GM21723 (cell line): Measurements from ENCODE around the gene TMEM132A.

Source experiments
- ATAC-seq: cut with Tn5 transposase; IDR thresholded peaks from one replicate; pipeline ENCODE4 v1.9.1; 2021; ENCODE audit warnings: mild to moderate bottlenecking, moderate library complexity; ENCODE audit not compliant: unreplicated experiment

Gene TMEM132A

DNA sequence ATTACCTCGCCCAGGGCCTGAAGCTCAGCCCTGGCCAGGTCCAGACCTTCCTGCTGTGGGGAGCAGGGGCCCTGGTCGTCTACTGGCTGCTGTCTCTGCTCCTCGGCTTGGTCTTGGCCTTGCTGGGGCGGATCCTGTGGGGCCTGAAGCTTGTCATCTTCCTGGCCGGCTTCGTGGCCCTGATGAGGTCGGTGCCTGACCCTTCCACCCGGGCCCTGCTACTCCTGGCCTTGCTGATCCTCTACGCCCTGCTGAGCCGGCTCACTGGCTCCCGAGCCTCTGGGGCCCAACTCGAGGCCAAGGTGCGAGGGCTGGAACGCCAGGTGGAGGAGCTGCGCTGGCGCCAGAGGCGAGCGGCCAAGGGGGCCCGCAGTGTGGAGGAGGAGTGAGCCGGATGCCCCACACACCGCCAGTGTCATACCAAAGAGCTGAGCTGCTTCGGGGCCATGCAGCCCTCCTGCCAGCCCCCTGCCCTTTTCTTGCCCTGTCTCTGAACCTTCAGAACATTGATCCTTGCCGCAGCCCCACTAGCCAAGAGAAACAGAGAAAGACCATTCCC, 2.4 kb upstream of the TMEM132A start:
- no peak for ATAC-seq

DNA sequence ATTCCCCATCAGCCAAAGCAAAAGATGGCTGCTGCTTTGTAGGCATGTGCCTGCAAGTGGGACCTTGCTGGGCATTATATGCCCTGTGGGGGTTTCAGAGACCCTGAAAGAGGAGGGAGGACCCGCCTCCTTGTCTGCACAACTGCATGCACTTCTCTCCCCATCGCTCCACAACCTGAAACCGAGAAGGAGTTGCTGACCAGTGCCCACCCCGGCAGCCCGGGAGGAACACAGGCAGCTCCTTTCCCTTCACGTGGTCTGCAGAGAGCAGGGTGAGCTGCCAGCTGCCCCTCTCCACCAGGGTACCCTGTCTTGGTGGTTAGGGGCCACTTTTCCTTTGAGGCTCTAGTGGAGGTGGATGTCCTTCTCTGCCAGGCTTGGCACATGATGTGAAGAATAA, 1.4 kb upstream of the TMEM132A start:
- ATAC-seq, result no peak

DNA sequence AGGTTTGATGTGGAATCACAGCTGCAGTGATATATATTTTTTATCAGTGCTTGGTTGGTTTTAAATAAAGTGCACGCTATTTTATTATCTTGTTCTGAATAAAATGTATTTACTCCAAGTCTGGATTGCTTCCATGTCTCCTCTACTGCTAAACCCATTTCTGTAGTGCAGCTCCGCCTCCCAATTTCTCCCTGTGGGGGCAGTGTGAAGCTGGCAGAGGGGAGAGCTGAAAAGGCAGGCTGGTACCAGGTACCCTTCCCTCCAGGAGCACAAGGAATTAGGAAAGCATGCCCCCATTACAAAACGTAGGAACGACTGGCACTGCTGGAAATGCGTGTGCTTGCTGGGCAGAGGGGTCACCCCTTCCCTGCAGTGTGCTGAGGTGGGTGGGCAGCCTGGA, 934 bp upstream of the TMEM132A start:
- no peak for ATAC-seq

DNA sequence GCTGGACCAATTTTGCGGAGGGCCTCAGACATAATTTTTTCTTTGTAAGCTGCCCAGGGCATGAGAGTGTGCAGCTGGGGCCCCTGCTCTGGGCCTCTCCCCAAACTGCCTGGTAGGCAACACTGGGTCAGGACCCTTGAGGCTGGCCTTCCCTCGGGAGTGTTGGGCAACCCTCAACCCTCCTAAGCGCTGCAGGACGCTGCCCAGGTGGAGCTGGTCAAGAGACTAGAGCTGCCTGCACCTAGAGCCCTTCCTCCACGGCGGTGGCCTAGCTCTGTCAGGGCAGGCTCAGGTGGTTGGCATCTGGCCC, 505 bp upstream of the TMEM132A start:
- no peak for ATAC-seq

DNA sequence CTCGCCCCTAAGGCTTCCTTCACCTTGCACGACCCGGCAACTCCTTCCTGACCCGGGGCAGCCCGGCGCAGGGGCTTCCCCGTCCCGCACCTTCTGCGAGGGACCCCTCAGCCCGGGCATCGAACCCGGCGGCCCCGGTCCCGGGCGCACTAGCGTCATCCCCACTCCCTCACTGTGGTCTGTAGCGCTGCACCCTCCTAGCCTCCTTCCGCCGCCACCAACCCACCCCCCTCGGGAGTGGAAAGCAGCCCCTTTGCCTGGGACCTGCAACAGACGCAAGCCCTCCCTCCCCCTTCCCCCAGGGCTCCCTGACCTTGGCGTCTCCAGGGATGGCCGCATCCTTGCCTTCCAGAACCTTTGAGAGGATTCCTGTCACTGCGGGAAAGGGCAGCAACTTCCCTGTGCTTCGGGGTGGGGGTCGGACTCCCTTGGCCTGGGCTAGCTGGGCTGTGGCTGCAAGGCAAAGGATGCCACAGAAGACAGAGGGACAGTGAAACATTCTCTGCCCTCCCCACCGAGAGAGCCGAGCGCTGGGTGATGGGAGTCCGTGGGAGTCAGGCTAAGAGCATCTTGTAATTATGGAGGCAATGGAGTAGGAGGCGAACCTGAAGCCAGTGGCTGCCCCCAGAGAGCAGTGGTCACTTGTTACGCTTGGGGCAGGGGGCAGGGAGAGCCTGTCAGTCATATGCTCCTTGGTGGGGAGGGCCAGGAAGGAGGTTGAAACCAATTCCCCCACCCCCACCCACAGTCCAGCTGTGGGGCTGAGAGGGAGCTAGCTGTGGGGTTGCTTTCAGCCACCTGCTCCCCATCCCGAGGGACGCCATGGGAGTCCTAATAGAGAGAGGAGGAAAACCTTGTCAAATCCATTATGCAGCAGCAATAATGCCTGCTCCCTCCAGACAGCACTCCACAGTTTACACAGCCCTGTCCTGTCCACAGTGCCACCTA, 920 bp downstream of the TMEM132A start:
- ATAC-seq, result no peak

DNA sequence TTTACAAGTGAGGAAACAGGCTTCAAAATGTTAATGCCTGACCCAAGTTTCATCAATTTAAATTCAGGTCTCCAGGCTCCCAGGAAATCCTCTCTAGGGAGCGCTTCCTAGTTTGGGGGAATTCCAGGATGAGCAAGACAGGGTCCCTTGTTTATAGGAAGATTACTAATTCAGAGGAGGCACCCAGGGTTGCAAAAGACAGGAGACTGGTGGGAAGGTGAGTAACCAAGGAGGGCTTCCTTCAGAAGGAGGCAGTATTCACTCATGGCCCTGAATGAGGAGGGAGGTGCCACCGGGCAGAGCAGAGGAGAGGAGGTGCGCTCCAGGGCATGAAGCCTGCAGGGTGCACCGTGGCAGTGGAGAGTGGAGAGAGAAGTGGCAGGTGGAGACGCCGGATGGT, 1.6 kb downstream of the TMEM132A start:
- no peak for ATAC-seq

DNA sequence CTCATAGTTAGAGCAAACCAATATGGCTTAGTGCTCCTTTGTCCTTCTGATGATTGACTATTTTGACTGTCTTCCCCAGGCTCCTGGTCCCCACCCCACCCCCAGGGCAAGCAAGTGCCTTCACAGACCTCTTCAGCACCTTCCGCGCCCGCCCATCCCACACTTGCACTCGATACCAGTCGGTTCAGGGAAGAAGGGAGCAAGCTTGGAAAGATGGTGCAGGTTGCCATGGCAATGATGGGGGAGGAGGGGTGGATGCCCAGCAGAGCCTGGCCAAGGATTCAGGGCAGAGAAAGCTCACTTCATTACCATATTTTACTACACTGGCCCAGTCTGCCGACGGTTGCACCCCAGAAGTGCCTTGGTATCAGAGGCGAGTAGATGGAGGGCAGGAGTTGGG, 2.2 kb downstream of the TMEM132A start:
- ATAC-seq, result no peak

DNA sequence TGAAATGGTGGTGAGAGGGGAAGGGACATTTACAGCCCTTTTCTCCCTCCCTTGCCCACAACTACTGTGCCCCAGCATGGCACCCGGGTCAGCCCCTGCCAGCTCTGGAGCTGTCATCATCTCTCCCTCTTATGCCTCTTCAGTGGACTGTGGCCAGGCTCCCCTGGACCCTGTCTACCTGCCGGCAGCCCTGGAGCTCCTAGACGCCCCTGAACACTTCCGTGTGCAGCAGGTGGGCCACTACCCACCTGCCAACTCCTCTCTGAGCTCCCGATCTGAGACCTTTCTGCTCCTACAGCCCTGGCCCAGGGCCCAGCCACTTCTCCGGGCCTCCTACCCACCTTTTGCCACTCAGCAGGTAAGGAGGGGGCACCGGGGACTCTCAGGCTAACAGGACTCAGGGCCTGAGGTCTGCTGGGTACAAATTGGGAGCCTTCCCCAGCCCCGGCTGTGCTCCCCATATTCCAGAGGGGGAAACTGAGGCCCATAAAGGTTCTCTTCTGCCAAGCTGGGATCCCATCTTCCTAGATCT, 2.9 kb downstream of the TMEM132A start:
- no peak for ATAC-seq

DNA sequence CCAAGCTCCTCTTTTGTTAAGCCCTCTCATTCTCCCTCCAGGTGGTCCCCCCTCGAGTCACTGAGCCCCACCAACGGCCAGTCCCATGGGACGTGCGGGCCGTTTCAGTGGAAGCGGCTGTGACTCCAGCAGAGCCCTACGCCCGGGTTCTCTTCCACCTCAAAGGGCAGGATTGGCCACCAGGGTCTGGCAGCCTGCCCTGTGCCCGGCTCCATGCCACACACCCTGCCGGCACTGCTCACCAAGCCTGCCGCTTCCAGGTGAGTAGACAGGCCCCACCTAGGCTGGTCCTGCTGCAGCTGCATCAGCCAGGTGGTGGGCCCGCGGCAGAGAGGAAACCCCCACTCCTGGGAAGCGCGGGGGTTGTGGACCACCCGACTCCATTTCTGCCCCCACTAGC, 3.3 kb downstream of the TMEM132A start:
- ATAC-seq, result no peak

DNA sequence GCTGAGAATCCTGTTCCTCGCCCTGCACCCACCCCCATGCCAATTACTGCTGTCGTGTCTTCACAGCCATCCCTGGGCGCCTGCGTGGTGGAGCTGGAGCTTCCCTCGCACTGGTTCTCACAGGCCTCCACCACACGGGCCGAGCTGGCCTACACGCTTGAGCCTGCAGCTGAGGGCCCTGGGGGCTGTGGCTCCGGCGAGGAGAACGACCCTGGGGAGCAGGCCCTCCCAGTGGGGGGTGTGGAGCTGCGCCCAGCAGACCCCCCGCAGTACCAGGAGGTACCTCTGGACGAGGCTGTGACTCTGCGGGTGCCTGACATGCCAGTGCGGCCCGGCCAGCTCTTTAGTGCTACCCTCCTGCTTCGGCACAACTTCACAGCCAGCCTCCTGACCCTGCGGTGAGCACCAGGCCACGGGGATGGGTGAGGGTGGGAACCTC, 4.3 kb downstream of the TMEM132A start:
- ATAC-seq, result no peak

DNA sequence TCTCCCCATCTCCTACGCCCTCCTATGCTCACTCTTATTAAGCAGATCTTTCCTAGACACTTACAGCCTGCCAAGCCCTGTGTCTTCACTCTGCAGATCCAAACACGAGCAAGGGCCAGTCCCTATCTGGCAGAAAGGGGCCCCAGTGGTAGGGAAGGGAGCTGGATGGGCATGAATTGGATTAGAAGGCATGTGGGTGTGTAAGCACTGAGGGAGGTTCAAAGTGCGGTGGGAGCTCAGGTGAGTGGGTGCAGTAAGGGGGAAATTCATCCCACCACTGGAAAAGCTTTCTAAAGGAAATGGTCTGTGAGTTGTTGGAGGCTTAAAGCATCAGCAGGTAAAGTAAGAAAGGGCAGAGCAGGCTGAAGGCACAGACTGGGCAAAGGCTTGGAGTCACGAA, 5.5 kb downstream of the TMEM132A start:
- no peak for ATAC-seq

DNA sequence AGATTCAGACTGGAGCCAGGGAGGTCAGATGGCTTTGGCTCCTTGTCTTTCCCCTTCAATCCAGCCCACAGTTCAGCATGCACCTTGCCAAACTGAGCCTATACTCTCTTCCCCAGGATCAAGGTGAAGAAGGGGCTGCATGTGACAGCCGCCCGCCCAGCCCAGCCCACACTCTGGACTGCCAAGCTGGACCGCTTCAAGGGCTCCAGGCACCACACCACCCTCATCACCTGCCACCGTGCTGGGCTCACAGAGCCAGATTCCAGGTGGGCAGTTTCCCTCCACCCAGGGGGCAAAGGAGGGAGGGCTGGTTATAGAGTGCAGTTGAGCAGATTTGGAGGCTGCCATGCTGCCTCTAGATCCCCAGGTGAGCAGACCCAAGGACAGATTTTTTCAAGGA, 6.1 kb downstream of the TMEM132A start:
- no peak for ATAC-seq

DNA sequence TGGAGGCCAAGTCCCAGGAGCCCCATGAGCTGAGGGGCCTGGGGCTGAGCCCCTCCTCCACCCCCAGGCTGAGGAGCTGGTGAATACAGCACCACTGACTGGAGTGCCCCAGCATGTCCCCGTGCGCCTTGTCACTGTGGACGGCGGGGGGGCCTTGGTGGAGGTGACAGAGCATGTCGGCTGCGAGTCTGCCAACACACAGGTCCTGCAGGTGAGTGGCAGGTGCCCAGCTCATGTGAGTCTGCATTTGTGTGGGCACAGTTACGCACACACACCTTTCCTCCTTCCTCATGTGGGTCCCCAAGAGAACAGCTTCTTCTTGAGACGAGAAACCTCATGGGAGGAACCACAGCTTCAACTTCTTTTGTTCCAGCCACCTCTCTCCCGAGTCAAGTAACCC, 7.7 kb downstream of the TMEM132A start:
- no peak for ATAC-seq

DNA sequence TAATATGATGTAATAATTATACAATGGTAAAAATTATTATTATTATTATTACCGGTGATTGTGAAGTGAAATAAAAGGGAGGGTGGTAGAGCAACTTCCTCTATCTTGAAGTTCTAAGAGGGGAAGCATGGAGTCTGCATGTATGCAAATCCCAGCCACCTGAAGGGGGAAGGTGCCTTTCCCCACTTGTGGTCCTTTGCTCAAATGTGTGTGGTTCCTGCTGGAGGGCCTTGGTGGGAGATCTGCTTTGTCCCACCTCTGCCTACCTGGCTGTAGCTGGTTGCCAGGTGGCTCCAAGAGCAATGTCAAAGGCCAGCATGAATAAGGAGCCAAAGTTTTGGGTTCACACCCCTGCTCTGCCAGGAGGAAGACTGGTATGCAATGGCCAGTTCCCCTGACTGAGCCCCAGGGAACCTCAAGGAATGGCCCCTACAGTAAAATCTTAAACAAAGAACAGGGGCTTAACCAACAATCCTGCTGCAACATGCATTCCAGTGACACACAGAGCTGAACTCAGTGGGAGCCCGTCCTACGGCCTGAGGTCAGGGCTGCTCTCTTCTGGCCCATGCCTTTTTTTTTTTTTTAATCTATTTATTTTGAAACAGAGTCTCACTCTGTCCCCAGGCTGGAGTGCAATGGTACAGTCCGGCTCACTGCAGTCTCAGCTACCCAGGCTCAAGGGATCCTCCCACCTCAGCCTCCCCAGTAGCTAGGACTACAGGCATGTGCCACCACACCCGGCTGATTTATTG, 8.5 kb downstream of the TMEM132A start:
- no peak for ATAC-seq

DNA sequence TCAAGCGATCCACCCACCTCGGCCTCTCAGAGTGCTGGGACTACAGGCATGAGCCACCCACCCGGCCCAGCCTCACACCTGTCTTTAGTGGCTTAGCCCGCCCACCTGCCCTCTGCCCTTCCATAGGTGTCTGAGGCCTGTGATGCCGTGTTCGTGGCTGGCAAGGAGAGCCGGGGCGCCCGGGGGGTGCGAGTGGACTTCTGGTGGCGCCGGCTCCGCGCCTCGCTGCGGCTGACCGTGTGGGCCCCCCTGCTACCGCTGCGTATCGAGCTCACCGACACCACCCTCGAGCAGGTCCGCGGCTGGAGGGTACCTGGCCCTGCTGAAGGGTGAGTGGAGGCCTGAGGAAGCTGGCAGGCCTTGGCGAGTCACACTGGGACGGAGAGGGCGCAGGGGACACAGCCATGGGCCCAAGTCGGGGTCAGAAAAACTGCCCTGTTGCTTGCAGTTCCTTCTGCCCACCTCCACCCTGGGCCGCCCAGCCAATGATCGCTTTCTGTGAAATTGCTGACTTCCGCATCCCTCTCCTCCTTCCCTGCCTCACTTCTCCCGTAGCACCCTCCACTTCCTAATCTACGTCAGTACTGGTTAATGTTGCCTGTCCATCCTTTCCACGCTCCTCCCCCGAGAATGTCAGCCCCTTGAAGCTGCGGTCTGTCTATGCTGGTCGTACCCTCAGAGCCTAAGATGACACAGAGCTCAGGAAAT, 9.3 kb downstream of the TMEM132A start:
- no peak for ATAC-seq

DNA sequence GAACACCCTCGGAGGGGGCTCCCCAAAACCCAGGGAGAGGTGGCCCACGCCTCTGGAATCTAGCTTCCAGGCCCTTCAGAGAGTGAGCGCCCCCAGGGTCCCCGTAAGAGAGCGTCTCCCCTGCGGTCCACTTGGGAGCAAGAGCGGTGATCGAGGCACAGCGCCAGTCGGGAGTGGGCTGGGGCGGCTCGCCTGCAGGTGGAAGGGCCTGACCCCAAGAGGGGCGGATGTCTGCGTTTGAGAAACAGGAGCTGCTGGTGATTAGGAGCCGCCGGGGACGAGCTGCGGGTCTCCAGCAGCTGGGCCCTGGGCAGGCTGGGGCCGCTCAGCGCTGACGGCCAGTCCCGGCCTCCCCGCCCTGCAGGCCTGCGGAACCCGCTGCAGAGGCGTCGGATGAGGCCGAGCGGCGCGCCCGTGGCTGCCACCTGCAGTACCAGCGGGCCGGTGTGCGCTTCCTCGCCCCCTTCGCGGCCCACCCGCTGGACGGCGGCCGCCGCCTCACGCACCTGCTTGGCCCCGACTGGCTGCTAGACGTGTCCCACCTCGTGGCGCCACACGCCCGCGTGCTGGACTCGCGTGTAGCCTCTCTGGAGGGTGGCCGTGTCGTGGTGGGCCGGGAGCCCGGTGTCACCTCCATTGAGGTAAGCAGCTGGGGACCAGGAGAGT, 10.0 kb downstream of the TMEM132A start:
- no peak for ATAC-seq

DNA sequence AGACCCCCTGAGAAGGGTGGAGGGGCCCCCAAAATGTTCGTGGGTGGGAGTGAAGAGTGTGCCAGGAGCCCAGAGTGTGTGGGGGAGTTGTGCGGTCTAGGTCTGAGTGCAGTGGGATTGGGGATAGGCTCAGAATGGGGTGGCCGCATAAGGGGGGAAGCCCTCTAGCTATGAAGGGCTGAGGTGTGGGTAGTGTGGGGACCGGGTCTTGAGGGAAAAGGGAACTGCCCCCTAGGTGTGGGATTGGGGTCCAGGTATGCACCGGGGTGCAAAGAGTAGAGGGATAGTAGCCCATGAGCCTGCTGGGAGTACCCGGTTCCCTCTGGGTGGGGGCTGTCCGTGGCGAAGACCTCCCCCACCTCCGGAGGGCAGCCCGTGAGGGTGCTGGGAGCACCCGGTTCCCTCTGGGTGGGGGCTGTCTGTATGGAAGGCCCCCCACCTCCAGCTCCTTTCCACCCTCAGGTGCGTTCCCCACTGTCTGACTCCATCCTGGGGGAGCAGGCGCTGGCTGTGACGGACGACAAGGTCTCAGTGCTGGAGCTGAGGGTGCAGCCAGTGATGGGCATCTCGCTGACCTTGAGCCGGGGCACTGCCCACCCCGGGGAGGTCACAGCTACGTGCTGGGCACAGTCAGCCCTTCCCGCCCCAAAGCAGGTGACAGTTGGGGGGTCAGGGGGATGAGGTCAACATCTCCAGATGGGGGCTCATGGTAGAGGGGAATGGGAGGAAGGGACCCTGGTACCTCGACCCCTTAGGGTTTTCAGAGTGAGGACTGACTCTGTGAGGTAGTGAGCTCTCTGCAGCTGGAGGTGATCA, 10.7 kb downstream of the TMEM132A start:
- no peak for ATAC-seq

DNA sequence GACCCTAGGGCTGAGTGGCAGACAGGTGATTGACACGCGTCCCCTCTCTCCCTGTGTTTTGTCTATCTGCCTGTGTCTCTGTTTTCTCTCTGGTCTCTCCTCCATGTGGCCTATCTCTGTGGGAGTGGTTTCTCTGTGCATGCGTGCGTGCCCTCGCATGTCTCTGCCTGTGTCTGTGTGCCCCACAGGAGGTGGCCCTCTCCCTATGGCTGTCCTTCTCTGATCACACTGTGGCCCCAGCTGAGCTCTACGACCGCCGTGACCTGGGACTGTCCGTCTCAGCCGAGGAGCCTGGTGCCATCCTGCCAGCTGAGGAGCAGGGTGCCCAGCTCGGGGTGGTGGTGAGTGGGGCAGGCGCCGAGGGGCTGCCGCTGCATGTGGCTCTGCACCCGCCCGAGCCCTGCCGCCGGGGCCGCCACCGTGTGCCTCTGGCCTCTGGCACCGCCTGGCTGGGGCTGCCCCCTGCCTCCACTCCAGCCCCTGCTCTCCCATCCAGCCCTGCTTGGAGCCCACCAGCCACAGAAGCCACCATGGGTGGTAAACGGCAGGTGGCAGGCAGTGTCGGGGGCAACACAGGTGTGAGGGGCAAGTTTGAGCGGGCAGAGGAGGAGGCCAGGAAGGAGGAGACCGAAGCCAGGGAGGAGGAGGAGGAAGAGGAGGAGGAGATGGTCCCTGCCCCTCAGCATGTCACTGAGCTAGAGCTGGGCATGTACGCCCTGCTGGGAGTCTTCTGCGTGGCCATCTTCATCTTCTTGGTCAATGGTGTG, 11.6 kb downstream of the TMEM132A start:
- ATAC-seq, result no peak
